COLO668 (cell line): ENCODE results near the gene MAD1L1.

ENCODE experiments used
- DNase-seq: peaks from one replicate; lab custom pipeline; 2025; ENCODE audit not compliant: unreplicated experiment; lab: John Stamatoyannopoulos, UW

Gene MAD1L1

DNA sequence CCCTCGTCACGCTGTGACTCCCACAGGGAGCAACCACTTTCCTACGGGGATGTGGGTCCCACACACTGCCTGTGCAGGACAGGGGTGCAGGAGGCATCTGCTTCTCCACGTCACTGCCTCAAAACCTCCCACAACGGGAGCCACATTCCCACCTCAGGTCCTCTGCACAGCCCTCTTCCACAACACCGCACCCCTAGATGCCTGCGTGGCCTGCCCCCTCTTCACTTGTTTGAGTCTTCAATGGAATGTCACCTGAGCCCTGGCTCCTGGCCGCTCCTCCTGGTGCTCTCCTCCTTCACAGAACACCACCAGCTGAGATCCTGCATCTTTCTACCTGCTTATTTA, 73.6 kb downstream of the MAD1L1 start:
- DNase-seq: no peak

DNA sequence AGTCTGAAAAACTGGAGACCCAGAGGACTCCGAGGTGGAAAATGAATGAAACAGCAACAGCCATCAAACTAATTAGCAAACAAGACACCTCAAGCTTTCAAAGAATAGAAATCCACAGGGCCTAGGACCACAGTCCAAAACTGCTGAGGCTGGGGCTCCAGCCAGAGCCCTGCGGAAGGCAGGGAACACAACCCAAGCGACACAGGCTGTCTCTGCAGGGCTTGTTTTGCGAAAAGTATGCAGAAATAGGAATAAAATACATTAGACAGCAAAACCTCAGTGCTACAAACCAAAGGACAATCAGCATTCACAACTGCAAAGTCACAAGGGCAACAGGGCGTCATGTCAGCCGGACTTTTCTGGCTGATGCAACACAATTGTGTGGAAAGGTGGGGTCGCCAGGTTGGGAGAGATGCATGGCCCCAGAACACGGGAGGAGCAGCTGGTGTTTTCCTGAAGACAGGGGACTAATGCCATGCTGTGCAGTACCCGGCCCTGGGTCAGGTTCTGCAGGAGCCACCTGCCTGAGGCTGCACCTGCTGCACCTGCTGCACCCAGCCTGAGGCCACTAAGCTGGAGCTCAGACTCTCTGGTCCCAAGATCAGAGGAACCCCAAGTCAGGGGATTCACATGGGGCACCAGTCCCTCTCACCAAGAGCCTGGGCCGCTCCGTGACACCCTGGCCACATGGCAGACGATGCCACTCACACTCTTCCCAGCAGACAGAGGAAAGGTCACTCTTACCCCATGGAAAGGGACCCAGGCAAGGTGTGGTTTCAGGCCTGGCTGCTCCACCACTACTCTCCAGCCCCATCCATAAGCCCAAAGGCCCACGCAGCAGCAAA, 74.2 kb downstream of the MAD1L1 start:
- peak; percentile 90 for DNase-seq

DNA sequence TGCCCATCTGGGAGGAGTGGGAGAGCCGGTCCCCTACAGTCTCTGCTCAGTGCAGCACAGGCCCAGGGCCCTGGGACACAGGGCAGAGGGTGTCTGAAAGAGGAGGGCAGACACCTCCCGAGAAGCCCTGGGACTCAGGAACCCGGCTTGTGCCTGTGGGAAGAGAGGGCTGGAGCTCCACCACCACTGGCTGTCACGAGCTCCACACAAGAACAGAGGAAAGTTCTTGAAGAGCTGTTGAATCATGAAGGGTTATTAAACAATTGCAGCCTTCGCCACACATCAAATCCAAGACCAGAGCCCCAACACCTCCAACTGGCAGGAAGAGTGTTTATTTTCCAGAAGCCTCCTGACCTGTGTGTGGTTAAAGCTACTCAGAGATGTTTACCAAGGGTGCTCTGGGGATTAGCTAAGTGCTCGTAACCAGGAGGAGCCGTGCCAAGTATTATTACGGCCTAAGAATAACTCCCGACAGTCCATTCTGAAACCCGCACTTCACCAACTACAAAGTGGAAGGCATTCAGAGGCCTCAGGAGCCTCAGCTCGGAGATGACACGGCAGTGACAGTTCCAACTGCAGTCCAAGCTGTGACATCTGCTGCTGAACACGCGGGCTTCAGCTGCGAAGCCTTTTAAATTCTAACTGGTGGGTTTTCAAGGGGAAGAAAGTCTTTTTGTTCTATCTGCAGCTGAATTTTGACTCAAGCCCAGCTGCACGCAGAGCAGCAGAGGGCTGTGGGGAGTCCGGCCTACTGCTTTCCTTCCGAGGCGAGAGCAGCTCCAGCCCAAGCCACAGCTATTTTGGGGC, 75.1 kb downstream of the MAD1L1 start:
- DNase-seq: peak; percentile 58

DNA sequence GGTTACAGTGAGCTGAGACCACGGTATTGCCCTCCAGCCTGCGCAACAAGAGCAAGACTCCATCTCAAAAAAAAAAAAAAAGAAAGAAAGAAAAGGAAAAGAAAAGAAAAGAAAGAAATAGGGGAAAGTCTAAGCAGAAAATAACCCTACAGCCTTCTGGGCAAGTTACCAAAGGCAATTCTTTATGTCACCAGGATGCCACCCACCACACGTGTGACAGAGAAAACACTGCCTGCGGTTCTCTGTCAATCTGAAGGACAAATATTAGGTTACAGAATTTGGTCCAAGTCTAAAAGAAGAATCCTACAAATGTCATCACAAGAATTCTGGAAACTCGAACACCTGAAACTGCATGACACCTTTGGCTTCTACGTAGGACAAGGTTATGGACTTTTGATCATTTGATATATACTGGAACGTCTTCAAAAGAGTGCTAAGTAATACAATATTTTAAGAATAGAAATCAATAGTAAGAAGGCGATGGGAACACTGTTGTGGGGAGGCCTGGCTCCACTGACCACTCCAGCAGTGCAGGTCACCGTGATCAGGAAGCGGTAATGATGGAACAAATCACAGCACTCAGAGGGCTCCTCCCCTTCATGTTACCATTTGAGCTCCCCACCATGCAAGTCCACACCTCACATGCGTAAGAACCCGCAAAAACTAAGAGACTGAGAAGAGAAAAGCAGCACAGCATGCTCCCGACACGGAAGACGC, 75.8 kb downstream of the MAD1L1 start:
- no peak for DNase-seq

DNA sequence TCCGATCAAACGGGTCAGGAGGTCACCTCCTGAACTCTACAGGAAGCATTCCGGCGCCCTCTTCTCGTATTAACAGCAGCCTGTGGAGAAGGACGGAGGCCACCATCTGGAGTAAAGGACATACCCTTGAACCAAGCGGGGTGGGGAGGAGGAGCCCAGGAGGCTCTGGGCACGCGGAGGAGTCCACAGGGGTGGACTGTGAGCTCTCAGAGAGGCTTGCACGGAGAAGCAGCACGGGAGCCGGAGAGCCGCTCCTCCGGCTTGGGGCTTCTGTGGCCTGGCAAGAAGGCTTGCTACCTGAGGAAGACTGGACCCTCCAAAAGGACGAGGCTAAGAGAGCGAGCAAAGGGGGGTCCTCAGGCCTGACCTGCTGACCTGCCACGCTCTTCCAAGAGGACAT, 77.9 kb downstream of the MAD1L1 start:
- no peak for DNase-seq

DNA sequence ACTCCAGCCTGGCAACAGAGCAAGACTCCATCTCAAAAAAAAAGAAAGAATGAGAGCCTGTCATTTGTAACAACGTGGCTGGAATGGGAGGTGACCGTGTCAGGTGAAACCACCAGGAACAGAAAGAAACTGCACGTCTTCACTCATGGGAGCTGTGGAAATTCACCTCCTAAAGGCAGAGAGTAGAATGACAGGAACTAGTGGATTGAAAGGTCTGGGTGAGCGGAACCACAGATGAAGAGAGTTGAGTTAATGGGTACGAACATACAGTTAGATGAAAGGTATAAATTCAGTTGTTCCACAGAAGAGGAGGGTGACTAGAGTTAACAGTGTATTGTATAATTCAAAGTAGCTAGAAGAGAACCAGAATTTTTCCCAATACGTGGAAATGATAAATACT, 78.6 kb downstream of the MAD1L1 start:
- no peak for DNase-seq

DNA sequence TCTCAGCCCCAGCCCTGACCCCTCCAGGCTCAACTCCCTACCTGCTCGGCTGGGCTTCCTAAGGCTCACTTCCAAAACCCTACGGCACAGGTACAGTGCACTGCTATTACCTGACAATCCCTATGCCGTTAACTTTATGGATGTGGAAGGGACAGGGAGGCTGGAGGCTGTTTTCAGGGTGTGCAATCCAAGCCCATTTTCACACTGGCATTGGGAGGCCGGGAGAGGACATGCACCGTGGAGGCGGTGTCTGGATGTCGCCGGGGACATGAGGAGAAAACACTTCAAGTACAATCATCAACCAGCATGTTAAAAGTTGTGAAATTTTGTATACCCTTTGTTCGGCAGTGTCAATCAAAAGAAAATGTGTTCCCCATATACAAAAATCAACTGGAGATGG, 80.1 kb downstream of the MAD1L1 start:
- no peak for DNase-seq

DNA sequence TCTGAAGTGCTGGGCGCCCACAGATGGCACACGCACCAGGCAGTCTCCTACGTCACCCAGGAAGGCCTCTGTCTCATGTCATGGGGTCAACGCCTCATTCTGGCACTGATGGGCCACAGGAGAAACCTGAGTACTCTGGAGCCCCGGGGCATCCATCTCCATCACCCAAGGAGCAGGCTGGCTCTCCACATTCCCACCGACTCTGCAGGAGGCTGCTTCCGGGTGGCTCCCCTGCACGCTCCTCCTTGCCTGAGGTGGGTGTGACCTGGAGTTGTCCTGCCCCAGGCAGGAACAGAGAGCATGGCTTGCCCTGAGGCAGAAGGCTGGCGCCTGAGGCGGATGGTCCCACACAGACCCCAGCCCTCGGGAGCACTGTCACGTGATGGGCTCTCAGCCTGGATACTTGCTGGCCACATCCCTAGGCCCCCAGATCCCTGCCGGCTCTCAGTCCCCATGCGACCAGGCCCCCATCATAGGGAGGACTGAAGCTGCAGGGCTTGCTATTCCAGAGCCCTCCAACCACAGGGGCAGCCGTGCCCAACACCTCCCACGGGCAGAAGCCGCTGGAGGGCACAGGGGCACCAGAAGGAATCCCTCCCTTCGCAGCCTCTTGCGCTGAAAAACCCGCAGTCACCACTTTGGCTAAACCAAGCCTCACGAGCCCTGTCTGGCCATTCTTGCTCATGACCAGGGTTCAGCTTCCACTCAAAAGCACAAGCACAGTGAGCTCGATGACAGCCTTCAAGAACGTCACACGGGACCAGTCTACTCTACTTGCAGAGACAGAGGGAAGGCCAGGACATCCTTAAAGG, 80.7 kb downstream of the MAD1L1 start:
- no peak for DNase-seq

DNA sequence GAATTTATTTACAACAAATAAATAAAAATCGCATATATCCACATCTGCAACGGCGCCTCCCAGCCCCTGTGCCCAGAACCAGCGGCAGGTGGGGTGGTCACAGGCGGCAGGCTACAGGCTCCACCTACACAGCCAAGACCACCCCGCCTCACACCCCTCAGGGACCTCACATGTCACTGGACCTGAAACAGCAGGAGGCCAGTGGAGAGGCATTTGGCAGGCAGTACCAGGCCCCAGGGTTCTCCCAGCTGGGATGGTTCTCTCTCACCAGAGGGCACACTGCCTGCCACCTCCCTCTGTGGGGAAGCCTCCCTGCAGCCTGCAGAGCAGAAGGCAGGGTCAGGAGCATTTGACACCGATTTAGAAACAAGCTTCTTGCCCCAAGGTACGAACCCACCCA, 81.5 kb downstream of the MAD1L1 start:
- no peak for DNase-seq

DNA sequence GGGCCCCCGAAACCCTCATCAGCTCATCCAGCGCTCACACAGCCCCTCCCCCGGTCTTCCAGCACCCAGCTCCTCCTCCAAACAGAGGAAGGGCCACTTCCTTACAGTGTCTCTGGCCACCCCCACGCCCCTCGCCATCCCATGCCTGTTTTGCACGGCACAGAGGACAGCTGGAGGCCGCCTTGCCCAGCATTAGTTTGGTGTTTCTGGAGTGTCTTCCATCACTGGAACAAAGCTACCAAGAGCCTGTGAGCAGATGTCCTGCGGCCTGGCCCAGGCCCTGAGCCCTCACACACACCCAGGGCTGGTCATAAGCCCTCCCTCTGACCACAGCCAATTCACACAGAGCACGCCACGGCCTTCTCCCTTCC, 82.3 kb downstream of the MAD1L1 start:
- DNase-seq: no peak

DNA sequence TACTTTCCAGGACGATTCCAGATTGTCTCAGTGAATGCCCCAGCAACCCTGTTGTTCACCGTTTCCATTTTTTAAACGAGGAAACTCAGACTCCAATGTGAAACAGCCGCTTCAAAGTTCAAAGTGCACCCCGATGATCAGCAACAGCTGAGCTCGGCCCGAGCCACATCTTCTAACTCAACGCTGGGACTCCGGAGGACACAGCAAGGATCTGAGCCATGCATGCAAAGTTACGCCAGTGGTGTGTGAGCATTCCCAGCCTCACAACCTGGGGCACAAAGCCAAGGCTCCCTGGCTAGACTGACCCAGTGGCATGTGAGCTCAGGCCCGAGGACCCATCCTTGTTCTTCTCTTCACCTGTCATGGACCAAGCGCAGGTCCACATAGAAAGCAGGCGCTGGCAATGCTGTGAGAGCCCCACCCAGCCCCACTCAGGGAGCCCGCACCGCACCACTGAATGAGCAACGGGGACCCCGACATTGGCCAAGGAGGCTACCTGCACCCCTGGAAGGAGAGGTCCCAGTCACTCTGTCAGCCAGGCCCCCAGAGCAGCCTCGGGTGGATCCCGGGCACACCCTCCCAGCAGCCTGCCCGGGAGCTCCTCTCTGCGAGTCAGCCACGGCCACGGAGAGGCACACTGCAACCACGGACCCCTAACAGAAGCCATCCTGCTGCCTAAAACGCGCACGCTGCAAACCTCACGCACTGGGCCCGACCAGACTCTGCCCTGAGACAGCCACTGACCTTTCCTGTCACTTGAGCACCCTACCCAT, 82.9 kb downstream of the MAD1L1 start:
- DNase-seq: no peak

DNA sequence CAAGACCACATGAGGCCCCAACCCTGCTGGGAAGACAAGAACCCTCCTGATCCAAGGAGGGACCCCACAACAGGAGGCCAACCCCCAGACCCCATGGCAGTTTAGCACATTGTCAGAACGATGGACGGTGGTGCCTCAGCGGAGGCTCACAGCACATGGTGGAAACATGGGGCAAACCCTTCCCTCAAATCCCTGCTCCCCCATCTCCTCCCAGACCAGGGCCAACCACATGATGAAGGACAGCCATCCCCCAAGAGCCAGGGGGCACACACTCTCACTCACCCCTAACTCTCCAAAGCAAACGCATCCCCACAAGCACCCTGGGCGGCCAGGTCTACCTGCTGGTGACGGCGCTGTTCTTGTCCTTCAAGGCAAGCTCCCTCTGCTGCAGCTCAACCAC, 83.9 kb downstream of the MAD1L1 start:
- no peak for DNase-seq

DNA sequence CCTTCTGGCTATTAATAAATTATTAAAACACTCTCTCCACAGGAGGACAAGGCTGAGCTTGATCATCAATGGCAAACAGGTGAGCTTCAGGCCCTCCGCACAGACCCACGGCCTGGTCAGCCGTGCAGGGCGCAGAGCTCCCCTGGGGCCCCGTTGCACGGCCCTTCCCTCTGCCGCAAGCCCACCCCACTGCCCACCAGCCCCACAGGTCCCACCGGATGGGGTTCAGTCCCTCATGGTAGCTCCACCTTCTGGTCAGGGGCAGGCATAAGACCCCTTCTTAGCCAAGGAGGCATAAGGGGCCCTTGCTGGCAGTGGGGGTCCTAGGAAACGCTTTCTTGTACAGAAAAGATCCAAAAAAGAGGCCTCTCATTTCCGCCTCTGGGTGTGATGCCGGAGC, 84.6 kb downstream of the MAD1L1 start:
- DNase-seq: no peak

DNA sequence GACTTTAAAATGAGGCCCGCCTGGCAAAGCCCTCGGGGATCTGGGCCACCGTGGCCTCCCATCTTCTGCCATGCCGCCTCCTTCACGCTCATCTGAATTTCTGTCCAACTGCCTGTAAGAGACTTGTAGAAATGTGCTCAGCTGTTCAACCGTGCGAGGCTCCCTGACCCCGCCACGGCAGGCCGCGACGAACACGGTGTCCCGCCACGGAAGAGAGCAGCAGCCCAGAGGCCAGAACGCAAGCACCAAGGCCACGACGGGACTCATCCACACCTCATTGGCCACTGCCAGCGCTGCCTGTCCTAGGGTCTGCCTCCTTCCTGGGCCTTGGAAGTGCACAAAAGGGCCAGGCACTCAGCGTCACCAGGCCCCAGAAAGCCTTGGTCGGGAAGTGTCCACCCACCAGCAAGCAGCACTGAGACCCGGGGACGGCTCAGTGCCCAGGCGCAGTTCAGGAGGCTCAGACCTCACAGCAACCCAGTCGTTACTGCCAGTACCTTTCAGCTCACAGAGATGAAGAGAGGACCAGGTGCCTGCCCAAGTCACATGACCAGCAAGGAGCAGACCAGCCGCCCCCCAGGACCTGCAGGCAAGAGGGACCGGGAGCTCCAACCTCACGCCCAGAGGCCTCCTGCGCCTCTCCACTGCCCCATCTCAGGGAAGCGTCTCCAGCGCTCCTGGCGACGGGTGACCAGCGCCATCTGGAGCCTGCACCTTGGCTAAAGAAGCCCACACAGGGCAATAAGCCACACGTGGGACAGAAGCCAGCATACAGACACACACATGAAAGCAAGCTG, 85.9 kb downstream of the MAD1L1 start:
- no peak for DNase-seq

DNA sequence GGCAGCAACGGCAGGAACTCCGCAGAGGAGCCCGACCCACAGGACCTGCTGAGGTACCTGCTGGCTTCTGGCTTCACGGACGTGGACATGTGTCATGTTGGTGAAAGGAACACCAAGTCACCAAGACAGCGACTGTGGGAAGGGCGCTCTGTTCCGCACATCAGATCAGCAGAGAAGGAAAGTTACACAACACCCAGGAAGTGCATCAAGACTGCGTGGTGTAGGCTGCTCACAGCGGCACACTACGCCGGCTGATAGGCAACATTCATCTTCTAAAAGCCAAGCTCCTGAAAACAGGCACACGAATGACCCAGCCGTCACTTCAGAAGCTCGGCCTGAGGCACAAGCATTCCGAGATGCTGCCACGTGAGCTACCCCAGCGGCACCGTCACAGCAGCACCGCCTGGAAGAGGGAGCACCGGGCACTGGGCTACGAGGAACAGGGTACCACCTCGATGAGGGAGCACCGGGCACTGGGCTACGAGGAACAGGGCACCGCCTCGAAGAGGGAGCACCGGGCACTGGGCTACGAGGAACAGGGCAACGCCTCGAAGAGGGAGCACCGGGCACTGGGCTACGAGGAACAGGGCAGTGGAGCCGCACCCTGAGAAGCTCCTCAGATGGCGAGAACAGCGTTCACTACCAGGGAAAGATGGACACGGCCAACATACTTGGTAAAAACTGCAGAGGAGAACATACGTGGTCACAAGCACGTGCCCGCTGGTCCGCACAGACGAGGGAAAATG, 86.7 kb downstream of the MAD1L1 start:
- DNase-seq: no peak

DNA sequence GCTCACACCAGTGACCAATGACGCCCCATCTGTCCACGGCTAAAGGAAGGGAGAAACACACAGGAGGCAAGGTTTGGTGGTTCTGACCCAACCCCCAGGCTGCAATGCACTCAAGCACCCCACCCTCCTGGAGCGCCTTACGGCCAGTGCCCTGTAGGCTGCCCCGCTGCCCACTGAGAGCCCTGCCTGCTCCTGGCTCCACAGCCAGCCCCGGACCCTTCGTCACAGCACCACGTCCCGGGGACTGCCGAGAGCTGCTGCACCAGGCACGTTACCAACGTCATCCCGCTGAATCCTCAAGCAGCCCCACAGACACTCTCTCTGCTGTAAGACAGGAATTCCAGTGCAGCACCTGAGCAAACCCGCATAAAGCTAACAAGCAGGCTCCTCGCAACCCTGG, 87.8 kb downstream of the MAD1L1 start:
- DNase-seq: no peak

DNA sequence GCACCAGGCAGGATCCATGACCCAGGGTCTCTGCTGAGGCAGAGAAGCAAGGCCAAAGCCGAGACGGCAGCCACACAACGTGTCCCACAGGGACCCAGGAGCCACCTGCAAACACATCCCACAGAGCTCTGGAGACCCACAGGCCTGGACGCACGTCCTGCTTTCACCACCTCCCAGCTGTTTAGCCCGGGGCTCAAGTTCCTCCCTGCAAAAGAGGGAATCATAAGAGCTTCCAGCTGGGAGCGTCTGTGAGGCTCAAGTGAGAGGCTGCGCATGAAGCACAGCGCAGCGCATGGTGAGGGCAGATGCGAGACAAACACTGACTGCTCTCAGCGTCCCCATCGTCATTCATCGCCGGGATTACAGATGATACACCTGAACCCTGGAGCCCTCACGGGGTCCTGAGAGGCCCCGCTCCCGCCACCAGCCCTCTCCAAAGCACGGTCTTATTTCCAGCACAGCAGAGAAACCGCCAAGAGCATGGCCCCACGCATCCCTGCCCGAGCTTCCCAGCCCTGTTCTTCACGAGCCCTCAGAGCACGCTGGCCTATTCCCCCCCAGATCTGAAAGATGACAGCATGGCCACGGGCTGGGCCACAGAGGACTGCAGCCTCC, 88.7 kb downstream of the MAD1L1 start:
- no peak for DNase-seq

DNA sequence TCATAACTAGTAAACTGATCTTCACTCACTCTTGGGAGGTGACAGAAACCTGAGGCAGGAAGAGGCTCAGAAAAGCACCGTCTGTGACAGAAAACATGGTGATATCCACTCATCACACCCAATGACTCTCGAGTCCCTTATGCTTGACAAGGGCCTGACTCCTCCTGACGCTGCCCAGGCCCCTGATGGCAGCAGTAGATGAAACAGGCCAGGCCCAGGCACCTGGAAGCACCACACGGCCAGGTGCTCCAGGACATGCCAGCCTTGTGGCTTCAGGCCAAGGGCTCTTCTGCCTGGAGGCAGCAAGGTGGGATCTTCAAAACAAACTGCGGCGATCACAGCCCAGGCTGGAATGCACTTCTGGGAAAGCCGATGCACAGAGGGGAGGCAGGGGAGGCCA, 89.3 kb downstream of the MAD1L1 start:
- DNase-seq: no peak
